Measurements from ENCODE around the gene ADRA2A.

Gene ADRA2A

GRCh38 chr10:111113238-111113960 lies 36.6 kb downstream of the ADRA2A start:
- DNase-seq: no peak

- no peak for DNase-seq
Measured at GRCh38 chr10:111113961-111114757, 37.3 kb downstream of the ADRA2A start.

- DNase-seq: no peak
Measured at GRCh38 chr10:111114758-111115500, 38.1 kb downstream of the ADRA2A start.

GRCh38 chr10:111116211-111116610 lies 39.4 kb downstream of the ADRA2A start:
- DNase-seq: no peak

- DNase-seq: no peak
Measured at GRCh38 chr10:111116762-111117445, 40.1 kb downstream of the ADRA2A start.

- no peak for DNase-seq
Measured at GRCh38 chr10:111117528-111118277, 40.9 kb downstream of the ADRA2A start.

GRCh38 chr10:111118758-111119157 lies 41.9 kb downstream of the ADRA2A start:
- no peak for DNase-seq

- no peak for DNase-seq
Measured at GRCh38 chr10:111119637-111120036, 42.8 kb downstream of the ADRA2A start.

GRCh38 chr10:111122127-111122526 lies 45.3 kb downstream of the ADRA2A start:
- no peak for DNase-seq

- DNase-seq: no peak
Measured at GRCh38 chr10:111123883-111124282, 47.1 kb downstream of the ADRA2A start.

GRCh38 chr10:111125102-111125501 lies 48.3 kb downstream of the ADRA2A start:
- DNase-seq: no peak

GRCh38 chr10:111126077-111126476 lies 49.2 kb downstream of the ADRA2A start:
- DNase-seq: no peak

- no peak for DNase-seq
Measured at GRCh38 chr10:111127081-111127848, 50.4 kb downstream of the ADRA2A start.

- no peak for DNase-seq
Measured at GRCh38 chr10:111128331-111129180, 51.7 kb downstream of the ADRA2A start.

- no peak for DNase-seq
Measured at GRCh38 chr10:111129363-111129762, 52.5 kb downstream of the ADRA2A start.

- no peak for DNase-seq
Measured at GRCh38 chr10:111130471-111130870, 53.6 kb downstream of the ADRA2A start.

Data from stimulated activated CD4-positive, alpha-beta T cell treated with anti-CD3 and anti-CD28 coated beads, Interleukin-1b, Interleukin-23, amount 100 ng/mL, for 48 hours (primary cell).